ENCODE data around the gene TRAF6. TPM values are rescaled to one million over a fixed set of nuclear protein-coding genes. Genes with fewer than 3 reads are reported as not detected.

TRAF6 gene
- total and polyA plus RNA-seq, 4 donors, result 2.4 to 7.8 (median 5.3) TPM

- Histone ChIP-seq H3K4me1 (ENCODE audit: control insufficient read depth in 4 of 4, insufficient read depth in 4 of 4, low read length in 3 of 4) (peaks cover 3 to 17% (median 14%) of the 10 kb centered on the region in 4 donors), H3K27me3 (ENCODE audit: control insufficient read depth in 4 of 4, insufficient read depth in 4 of 4, low read length in 3 of 4) (no peaks in the 10 kb centered on the region), H3K36me3 (ENCODE audit: control insufficient read depth in 4 of 4, insufficient read depth in 3 of 4, low read depth in 1 of 4, low read length in 3 of 4) (peaks cover 1 to 38% (median 18%) of the 10 kb centered on the region in 4 donors), H3K27ac (ENCODE audit: low read depth in 1 of 2, low read length in 2 of 2) (no peak overlapping the region), H3K4me3 (ENCODE audit: low read depth in 1 of 3, low read length in 3 of 3) (no peak overlapping the region), H3K9ac (ENCODE audit: low read depth in 1 of 2, low read length in 2 of 2) (no peak overlapping the region), H3K9me3 (ENCODE audit: control insufficient read depth in 4 of 4, low read length in 3 of 4) (no peaks in the 10 kb centered on the region)
- WGBS, result 90% methylated on average over 1 of the region's 1 CpG
- no peak for DNase-seq (ENCODE audit: low spot score)
- TF ChIP-seq YY1 (IDR thresholded peaks at IDR 0.05), result no peak
- no peak for TF ChIP-seq RXRA (IDR thresholded peaks at IDR 0.05)
- no peak for TF ChIP-seq GABPA (IDR thresholded peaks at IDR 0.05 in 1 of 2, conservative IDR thresholded peaks at IDR 0.05 in 1 of 2)
- no peak for TF ChIP-seq JUND (IDR thresholded peaks at IDR 0.05)
- no peak for TF ChIP-seq CTCF (IDR thresholded peaks at IDR 0.05; ENCODE audit: low read depth, low read length, missing input control)
- TF ChIP-seq NR2F2 (IDR thresholded peaks at IDR 0.05), result no peak
- no peak for TF ChIP-seq RAD21 (IDR thresholded peaks at IDR 0.05)
- TF ChIP-seq HNF4G (IDR thresholded peaks at IDR 0.05), result no peak
- TF ChIP-seq HNF4A (conservative IDR thresholded peaks at IDR 0.05), result no peak
- no peak for TF ChIP-seq FOXA2 (IDR thresholded peaks at IDR 0.05)
- TF ChIP-seq FOXA1 (IDR thresholded peaks at IDR 0.05), result no peak
- TF ChIP-seq REST (IDR thresholded peaks at IDR 0.05), result no peak
- no peak for TF ChIP-seq EGR1 (IDR thresholded peaks at IDR 0.05; ENCODE audit: low read depth in 2 of 2)
- no peak for TF ChIP-seq TAF1 (conservative IDR thresholded peaks at IDR 0.05)
- TF ChIP-seq SP1 (IDR thresholded peaks at IDR 0.05), result no peak
- TF ChIP-seq MAX (IDR thresholded peaks at IDR 0.05), result no peak
- TF ChIP-seq ZBTB33 (IDR thresholded peaks at IDR 0.05), result no peak
- TF ChIP-seq ATF3 (IDR thresholded peaks at IDR 0.05), result no peak
These were observed 11.4 kb downstream of the TRAF6 start for GRCh38 chr11:36498721-36499120.
